ENCODE measurements around the gene PAX8. TPM values are rescaled to one million over a fixed set of nuclear protein-coding genes. Genes with fewer than 3 reads are reported as not detected.

The PAX8 gene
- total RNA-seq, 1 donor from 2014 or later, result 0.44 TPM

- H3K4me3 ChIP-seq, result no peak overlapping the region
- DNase-seq, result peak; percentile 47
- no peak for TF ChIP-seq CTCF (IDR thresholded peaks at IDR 0.05; ENCODE audit: borderline replicate concordance)
- no peaks in the 10 kb centered on the region for H3K36me3 ChIP-seq
- H3K27me3 ChIP-seq (ENCODE audit: low read depth), result no peaks in the 10 kb centered on the region
- intact Hi-C loops (cut with micrococcal nuclease), result no loop called here
- H3K27ac ChIP-seq (replicated peaks), result peak overlapping the region; percentile 89
- peaks cover 45% of the 10 kb centered on the region for H3K4me1 ChIP-seq
- H3K9me3 ChIP-seq (replicated peaks), result no peaks in the 10 kb centered on the region
Observed at GRCh38 chr2:113217455-113218282, 61.1 kb downstream of the PAX8 start.

- DNase-seq, result no peak
- H3K4me3 ChIP-seq, result no peak overlapping the region
- no peaks in the 10 kb centered on the region for H3K9me3 ChIP-seq (replicated peaks)
- H3K27ac ChIP-seq (replicated peaks), result peak overlapping the region; percentile 89
- peaks cover 52% of the 10 kb centered on the region for H3K4me1 ChIP-seq
- no peak for TF ChIP-seq CTCF (IDR thresholded peaks at IDR 0.05; ENCODE audit: borderline replicate concordance)
- no peaks in the 10 kb centered on the region for H3K36me3 ChIP-seq
- intact Hi-C loops (cut with micrococcal nuclease), result no loop called here
- no peaks in the 10 kb centered on the region for H3K27me3 ChIP-seq (ENCODE audit: low read depth)
Observed at GRCh38 chr2:113216891-113217454, 61.7 kb downstream of the PAX8 start.

GRCh38 chr2:113216321-113216720, 62.4 kb downstream of the PAX8 start:
- Histone ChIP-seq H3K27me3 (ENCODE audit: low read depth) (no peaks in the 10 kb centered on the region), H3K4me3 (no peak overlapping the region), H3K36me3 (no peaks in the 10 kb centered on the region), H3K27ac (replicated peaks) (peak overlapping the region; percentile 89), H3K4me1 (peaks cover 58% of the 10 kb centered on the region), H3K9me3 (replicated peaks) (no peaks in the 10 kb centered on the region)
- DNase-seq, result no peak
- no peak for TF ChIP-seq CTCF (IDR thresholded peaks at IDR 0.05; ENCODE audit: borderline replicate concordance)
- intact Hi-C loops (cut with micrococcal nuclease), result no loop called here

GRCh38 chr2:113215056-113215455, 63.7 kb downstream of the PAX8 start:
- TF ChIP-seq CTCF (IDR thresholded peaks at IDR 0.05; ENCODE audit: borderline replicate concordance), result no peak
- no peak overlapping the region for H3K4me3 ChIP-seq
- no peaks in the 10 kb centered on the region for H3K36me3 ChIP-seq
- intact Hi-C loops (cut with micrococcal nuclease), result no loop called here
- peaks cover 66% of the 10 kb centered on the region for H3K4me1 ChIP-seq
- no peak for DNase-seq
- no peaks in the 10 kb centered on the region for H3K9me3 ChIP-seq (replicated peaks)
- H3K27ac ChIP-seq (replicated peaks), result no peak overlapping the region
- H3K27me3 ChIP-seq (ENCODE audit: low read depth), result no peaks in the 10 kb centered on the region

- intact Hi-C loops (cut with micrococcal nuclease), result no loop called here
- H3K4me1 ChIP-seq, result peaks cover 58% of the 10 kb centered on the region
Observed at GRCh38 chr2:113214141-113214540, 64.6 kb downstream of the PAX8 start.

More at GRCh38 chr2:113214141-113214540, 64.6 kb downstream of the PAX8 start:
- Histone ChIP-seq H3K27me3 (ENCODE audit: low read depth) (no peaks in the 10 kb centered on the region), H3K4me3 (no peak overlapping the region), H3K27ac (replicated peaks) (no peak overlapping the region), H3K36me3 (no peaks in the 10 kb centered on the region), H3K9me3 (replicated peaks) (no peaks in the 10 kb centered on the region)
- TF ChIP-seq CTCF (IDR thresholded peaks at IDR 0.05; ENCODE audit: borderline replicate concordance), result no peak
- DNase-seq, result no peak
